Stimulated activated CD4-positive, alpha-beta T cell treated with anti-CD3 and anti-CD28 coated beads, Interleukin-4, amount 100 ng/mL, for 48 hours (primary cell): ENCODE results near the gene HIPK2.

Experiments used
- DNase-seq, 2 donors: peaks; one replicate each; pipeline ENCODE4 v3.0.0-alpha.2; 2020; ENCODE audit warnings: low read depth in 2 of 2

Gene HIPK2

GRCh38 chr7:139651308-139651707 is 126.5 kb downstream of the HIPK2 start:
- DNase-seq: no peak

DNA sequence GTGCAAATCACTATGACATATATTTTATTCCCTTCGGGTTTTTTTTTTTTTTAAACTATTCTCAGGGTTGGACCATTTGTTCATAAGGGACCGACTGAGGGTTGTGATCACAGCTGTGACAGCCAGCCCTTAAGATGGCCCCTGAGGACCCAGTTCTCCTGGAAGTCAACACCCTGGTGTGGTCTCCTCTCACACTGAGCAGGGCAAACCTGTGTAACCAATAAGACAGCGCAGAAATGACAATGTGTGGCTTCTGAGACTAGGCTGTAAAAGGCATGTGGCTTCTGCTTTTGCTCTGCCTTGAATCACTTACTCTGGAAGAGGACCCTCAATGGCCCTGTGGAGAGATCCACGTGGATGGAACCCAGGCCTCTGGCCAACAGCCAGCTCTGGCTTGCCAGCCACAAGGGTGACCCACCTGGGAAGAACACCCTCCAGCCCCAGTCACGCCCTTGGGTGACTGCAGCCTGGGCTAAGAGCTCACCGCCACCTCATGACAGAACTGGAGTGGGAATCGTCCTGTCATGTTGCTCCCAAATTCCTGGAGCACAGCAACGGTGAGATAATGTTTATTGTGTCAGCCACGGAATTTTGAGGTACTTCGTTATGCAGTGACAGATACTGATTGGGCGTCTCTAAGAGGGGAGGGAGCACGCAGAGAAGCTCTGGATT is 127.2 kb downstream of the HIPK2 start:
- no peak for DNase-seq

DNA sequence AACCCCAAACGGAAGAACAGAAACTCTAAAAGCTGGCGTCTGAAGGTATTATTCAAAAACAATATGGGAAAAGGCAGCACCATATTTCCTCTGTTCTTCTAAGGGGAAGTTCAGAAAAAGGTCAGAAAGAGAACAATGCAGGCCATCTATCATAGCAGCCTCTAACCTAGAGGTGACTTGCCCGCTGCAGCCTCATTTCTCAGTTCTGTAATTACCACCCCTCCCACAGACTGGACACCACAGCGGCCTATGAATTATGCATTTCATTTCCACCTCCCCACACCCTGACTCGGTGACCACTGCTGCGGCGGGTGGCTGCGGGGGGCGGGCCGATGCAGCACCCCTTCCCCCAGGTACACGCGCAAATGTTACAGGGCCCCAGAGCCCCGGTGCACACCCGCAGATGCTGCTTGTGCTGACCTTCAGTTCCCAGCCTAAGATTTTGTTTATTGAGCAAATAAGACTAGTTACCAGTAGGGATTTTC is 128.8 kb downstream of the HIPK2 start:
- DNase-seq: no peak

GRCh38 chr7:139648391-139648861 is 129.4 kb downstream of the HIPK2 start:
- no peak for DNase-seq

GRCh38 chr7:139647814-139648390 is 129.9 kb downstream of the HIPK2 start:
- no peak for DNase-seq

DNA sequence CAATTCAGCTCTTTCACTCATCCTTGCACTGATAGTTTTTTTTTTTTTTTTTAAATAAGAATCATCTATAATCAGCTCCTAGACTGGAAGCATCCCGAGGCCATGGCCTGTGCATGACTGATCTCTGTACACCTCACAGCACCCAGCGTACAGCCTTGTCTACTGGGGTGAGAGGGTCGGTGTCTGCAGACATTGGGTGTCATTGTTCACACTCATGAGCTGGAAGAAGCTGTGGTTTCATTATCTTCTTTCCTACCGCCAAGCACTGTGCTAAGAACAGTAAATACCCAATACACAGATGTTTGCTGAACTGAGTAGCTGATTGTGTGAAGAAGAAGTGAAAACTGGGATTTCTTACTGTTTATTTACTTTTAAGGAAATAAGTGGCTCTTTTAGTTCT is 130.7 kb downstream of the HIPK2 start:
- no peak for DNase-seq

- DNase-seq: no peak
Observed at GRCh38 chr7:139646566-139646965, 131.2 kb downstream of the HIPK2 start.

- peak; percentile 79 to 83 for DNase-seq
Observed at GRCh38 chr7:139645572-139646523, 131.9 kb downstream of the HIPK2 start.

- no peak for DNase-seq
Observed at GRCh38 chr7:139643951-139644585, 133.7 kb downstream of the HIPK2 start.

DNA sequence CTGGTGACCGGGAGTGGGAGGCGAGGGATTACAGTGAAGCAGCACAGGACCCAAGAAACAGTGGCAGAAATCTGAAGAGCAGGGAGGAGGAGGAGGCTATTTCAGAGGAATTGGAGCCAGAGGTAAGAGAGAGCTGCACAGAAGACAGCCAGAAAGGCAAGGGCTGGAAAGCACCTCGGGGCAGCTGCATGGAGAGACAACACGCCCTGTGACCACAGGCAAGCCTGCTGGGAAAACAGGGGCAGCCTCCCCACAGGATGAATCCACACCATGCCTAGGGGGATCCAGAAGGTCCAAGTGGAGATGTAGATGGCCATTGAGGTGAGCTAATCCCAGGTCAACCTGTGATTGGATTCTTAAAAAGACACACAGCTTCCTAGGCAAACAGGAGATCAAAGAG is 135.5 kb downstream of the HIPK2 start:
- DNase-seq: no peak

GRCh38 chr7:139641337-139641992 is 136.3 kb downstream of the HIPK2 start:
- DNase-seq: no peak

DNA sequence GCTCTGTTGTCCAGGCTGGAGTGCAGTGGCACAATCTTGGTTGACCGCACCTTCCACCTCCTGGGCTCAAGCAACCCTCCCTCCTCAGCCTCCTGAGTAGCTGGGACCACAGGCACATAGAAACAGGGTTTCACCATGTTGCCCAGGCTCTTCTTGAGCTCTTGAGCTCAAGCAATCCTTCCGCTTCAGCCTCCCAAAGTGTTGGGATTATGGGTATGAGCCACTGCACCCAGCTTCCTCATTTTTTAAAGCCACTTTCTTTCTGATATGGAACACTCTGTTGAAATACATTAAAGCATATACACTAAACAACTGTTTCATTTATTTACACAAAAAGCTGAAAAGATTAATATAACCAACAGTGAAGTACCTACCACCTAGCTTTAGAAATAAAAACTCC is 137.1 kb downstream of the HIPK2 start:
- DNase-seq: no peak

GRCh38 chr7:139639563-139639962 is 138.2 kb downstream of the HIPK2 start:
- DNase-seq: no peak

GRCh38 chr7:139635526-139636302 is 142.1 kb downstream of the HIPK2 start:
- DNase-seq: peak; percentile 45 to 48

- no peak for DNase-seq
Observed at GRCh38 chr7:139634087-139634486, 143.7 kb downstream of the HIPK2 start.

DNA sequence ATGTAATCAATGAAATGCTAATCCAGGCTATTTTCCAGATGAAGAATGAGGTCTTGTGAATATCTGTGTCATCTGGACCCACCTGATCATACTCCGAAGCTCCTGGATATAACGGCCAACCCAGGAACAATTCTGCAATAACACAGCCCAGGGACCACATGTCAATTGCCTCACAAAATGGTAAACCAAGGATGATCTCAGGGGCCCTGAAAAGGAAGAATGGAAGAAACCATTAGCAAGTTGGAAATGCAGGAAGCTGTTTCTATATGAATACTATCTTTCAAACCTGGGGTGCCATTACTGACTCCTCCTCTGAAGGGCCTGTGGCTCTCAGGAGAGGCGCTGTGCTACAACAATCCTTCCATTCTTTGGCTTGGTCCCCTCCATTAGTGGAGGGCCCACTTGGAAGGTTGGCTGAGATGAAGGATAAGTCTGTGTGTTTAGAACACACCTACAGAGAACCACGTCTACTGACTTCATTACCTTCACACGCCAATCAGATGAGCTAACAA is 146.2 kb downstream of the HIPK2 start:
- DNase-seq: no peak

DNA sequence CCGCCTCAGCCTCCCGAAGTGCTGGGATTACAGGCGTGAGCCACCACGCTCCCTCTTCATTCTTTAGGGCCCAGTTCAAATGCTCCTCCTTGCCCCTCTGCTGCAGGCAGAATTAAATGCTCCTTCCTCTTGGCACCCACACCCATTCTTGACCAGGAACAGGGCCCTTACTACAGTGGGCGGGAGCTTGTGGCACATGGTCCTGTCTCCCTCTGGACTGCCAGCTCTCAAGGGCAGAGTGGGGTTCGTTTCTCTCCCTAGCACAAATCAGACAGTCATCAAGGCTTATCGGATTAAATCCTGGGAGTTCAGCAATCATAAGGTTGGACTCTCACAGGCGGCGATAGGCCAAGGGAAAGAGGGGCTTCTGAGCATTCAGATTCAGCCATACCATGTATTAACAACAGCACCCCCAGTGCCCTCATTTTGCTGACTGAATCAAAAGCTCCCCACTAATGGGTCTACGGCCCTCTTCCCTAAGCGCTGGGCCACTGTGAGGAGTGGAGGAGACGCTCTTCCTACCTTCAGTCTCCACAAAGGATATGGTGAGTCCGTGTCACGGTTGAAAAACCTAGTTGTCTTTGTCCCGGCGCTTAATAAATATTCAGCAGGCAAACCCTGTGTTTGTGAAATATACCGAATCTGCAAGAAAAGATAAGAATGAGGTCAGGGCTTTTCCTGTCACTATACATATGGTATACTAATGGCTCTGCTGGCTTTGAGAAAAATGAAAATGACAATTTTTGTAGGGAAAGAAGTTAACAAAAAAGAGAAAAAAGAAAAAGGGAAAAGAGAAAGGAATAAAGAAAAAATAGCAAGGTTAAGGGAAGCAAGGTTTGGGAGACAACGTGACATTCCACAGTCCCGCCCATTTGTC is 146.9 kb downstream of the HIPK2 start:
- no peak for DNase-seq

DNA sequence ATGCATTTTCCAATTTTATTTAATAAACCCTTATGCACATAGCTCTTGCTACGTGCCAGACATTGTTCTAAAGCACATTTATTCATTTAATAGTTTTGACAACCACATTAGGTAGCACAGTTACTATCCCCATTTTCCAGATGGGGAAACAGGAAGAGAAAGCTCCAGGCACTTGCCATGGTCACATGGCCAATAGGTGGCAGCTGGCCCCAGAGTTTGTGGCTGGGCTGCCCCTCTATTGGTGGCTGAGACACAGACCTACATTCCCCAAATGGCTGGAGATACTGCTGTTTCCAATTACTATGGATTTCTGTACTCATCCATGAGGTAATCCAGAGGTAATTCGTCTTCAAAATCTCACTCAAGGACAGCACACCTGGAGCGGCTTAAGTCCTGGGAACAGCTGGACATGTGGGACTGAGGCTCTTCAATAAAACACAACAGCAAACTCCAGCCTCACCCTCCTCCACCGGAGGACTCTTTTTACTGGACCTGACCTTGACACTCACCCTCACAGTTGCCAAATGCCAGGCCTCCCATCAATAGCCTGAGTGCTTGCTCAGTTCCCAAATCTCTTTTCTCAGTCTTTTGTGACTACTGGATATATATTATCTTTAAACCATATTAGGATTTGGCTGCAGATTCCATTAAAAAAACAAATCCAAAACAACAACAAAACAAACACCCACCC is 148.3 kb downstream of the HIPK2 start:
- no peak for DNase-seq

DNA sequence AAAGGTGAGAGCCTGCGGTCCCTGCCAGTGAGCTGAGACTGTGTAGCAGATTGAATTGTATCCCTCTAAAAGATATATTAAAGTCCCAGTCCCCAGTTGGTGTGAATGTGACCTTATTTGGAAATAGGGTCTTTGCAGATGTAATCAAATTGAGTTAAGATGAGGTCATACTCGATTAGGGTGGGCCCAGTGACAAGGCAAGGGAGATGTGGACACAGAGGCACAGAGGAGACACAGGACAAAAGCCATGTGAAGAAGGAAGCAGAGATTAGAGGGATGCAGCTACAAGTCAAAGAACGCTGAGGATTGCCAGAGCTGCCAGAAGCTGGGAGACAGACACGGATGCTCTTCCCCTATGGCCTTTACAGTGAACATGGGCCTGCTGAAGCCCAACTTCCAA is 150.0 kb downstream of the HIPK2 start:
- DNase-seq: no peak
